Mucosa of descending colon (tissue), 3 donors: Measurements from ENCODE around the gene DENND1B. TPM values are rescaled to one million over a fixed set of nuclear protein-coding genes. Genes with fewer than 3 reads are reported as not detected.
A peak's percentile ranks its signal among the peaks of the same experiment; 100 is the strongest.

Source experiments
- ATAC-seq: fragments of 200-7000 bp; cut with Tn5 transposase; one replicate; pipeline ENCODE4 v1.9.1; 2020; ENCODE audit warnings: mild to moderate bottlenecking, moderate library complexity
- DNase-seq, 3 donors: peaks; one replicate each; pipeline ENCODE4 v3.0.0-alpha.2; 2020
- H3K36me3 ChIP-seq: fragments of 200-600 bp; one replicate; pipeline ENCODE4 v1.8.0; 2021; ENCODE audit warnings: low read depth, mild to moderate bottlenecking
- H3K4me1 ChIP-seq: fragments of 200-600 bp; one replicate; pipeline ENCODE4 v1.8.0; 2021; ENCODE audit warnings: low read depth, mild to moderate bottlenecking
- H3K4me3 ChIP-seq: fragments of 200-600 bp; one replicate; pipeline ENCODE4 v1.8.0; 2021; ENCODE audit warnings: mild to moderate bottlenecking
- H3K9me3 ChIP-seq: fragments of 200-600 bp; one replicate; pipeline ENCODE4 v1.8.0; 2021; ENCODE audit warnings: mild to moderate bottlenecking
- CTCF ChIP-seq: fragments of 200-600 bp; IDR thresholded peaks from one replicate; pipeline ENCODE4 v1.8.0; 2022; ENCODE audit warnings: antibody characterized with exemption, mild to moderate bottlenecking
- intact Hi-C, 2 donors: fragments of 100-400 bp; cut with DNase I in 1 of 2; cut with micrococcal nuclease in 1 of 2; formaldehyde crosslinking; loops; one replicate each; pipeline versions ENCODE4 v1.11.0 to v1.11.1; 2022; cut with DNase I, micrococcal nuclease
- total RNA-seq, 3 donors: library from RNA; stranded (reverse); fragmentation: NEBNext Ultra II Directional in 2 of 3; extraction: Animal tissue kit (Norgen Biotek cat#: 25700) in 2 of 3; gene quantifications; one replicate each; pipeline versions ENCODE4 v1.2.1 to v1.2.4, GENCODE V29; 2021 to 2023
- donor health status: DM: no; HTN: no; CAD: no; lungs with moderate emphysema.
- donor health status: DM: no; HTN: no; CAD: no.
- donor health status: DM: no; HTN: yes; CAD: no.

DENND1B gene
- total RNA-seq, 3 donors from 2014 or later, result 29.3 to 54.9 (median 32.2) TPM

DNA sequence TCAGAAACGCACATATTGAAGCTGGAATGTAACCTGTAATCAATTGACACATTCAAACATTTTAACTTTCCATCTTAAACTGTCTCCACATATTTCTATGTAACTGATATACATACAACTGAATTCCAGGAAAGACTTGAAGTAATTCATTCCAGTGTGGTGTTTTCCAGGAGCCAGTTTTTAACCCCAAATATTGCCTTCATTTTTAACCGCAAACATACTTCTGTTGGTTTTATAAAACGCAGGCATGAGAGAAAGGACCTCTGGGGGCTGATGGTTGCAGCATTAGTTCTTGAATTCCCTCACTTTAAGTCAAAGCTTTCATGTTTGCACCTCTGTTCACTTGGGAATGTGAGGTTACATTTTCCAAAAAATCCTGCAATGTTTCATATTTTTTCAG, 303.1 kb downstream of the DENND1B start:
- ATAC-seq (no peak), DNase-seq (no peak)
- Histone ChIP-seq H3K9me3 (no peaks in the 10 kb centered on the region), H3K4me1 (no peaks in the 10 kb centered on the region), H3K4me3 (no peak overlapping the region), H3K36me3 (no peaks in the 10 kb centered on the region)
- intact Hi-C loops, result no loop called here
- no peak for TF ChIP-seq CTCF

- no peak for DNase-seq
These were observed 303.9 kb downstream of the DENND1B start for GRCh38 chr1:197471248-197471985.

DNA sequence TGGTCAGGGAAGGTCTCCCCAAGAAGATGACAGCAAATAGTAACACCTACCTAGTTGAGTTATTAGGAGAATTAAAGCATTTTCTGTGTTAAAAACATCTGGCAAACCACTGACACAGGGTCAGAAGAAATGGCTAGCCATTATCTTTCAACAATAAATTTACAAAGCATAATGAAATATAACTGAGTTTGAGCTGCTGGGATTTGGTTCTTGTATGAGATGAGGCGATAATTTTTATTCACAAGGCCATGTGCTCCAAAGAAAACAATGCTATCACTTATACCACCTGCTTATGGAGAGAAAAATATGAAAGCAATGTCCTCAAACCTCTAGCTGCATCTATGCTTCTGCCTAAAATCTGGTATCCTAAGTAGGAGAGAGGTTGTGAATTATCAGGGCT, 304.9 kb downstream of the DENND1B start:
- ATAC-seq, result no peak
- no peak for DNase-seq
- Histone ChIP-seq H3K9me3 (no peaks in the 10 kb centered on the region), H3K4me1 (no peaks in the 10 kb centered on the region), H3K4me3 (no peak overlapping the region), H3K36me3 (no peaks in the 10 kb centered on the region)
- intact Hi-C loops, result no loop called here
- no peak for TF ChIP-seq CTCF

More at GRCh38 chr1:197471248-197471985, 303.9 kb downstream of the DENND1B start:
- Histone ChIP-seq H3K9me3 (no peaks in the 10 kb centered on the region), H3K4me3 (no peak overlapping the region), H3K36me3 (no peaks in the 10 kb centered on the region), H3K4me1 (no peaks in the 10 kb centered on the region)
- no peak for ATAC-seq
- TF ChIP-seq CTCF, result no peak
- intact Hi-C loops, result no loop called here

DNA sequence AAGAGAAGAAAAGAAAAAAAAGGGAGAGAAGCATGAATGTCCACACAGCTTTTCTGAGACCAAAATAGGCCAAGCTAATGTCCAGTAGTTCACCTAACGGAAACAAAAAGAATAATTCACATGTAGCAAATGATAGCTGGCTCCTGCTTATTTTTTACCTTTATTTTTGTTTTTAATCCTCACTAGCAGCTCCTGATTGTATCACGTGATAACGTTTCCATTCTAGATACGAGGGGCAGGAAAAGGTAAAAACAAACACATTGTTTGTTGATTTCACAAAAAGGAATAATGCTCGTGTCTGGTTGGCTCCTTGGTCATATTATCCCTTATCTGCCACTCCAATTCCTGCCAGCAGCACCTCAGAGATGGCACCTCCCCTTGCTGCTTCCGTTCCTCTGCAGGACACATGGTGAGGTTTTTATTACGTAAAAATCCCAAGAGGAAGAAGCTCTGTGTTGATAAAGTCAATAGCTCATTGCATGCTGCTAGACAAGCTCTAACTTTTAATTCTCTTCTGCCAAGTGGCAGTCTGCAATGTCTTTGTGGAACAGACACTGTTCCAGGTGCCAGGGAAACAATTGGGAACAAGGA, 305.6 kb downstream of the DENND1B start:
- no peak for TF ChIP-seq CTCF
- DNase-seq (no peak), ATAC-seq (peak; percentile 34)
- Histone ChIP-seq H3K9me3 (no peaks in the 10 kb centered on the region), H3K4me3 (no peak overlapping the region), H3K36me3 (no peaks in the 10 kb centered on the region), H3K4me1 (no peaks in the 10 kb centered on the region)
- intact Hi-C loops, result no loop called here

DNA sequence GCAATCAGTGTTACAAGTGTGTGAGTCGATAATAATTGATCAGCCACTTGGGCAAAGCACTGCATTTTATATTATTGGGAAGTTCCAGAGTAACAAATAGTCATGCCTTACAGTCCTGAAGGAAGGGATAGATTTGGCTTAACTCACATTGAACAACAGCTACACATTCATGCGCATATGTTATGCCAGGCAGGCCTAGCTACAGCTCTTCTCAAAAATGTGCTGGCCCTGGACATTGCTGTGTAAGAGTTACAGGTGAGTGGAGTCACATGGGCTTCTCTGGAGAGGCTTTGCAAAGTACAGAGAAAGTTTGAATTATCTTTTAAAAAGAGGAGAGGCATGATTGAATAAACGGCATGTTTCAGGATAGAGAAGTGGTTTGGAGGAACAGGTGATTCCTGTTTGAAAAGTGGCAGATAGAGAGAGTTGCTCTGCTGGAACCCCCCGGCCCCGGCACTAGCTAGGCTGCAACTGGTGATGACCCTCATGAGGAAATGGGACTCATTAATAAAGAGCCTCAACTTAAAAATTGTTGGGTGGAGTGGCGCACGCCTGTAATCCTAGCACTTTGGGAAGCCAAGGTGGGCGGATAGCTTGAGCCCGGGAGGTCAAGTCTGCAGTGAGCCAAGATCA, 306.6 kb downstream of the DENND1B start:
- no peak overlapping the region for H3K4me3 ChIP-seq
- DNase-seq (no peak), ATAC-seq (no peak)
- intact Hi-C loops, result no loop called here
- no peaks in the 10 kb centered on the region for H3K4me1 ChIP-seq
- H3K36me3 ChIP-seq, result no peaks in the 10 kb centered on the region
- no peak for TF ChIP-seq CTCF
- H3K9me3 ChIP-seq, result no peaks in the 10 kb centered on the region
